Neuronal stem cell (in vitro differentiated cells): Measurements from ENCODE around the gene ATP8A1.
"Not testable (repeated sequence)": the region's sequence is repeated elsewhere in the genome, so short reads cannot be mapped to it uniquely, and the experiment has no call there.

Source experiments
- DNase-seq: peaks from one replicate; pipeline ENCODE4 v3.0.0-alpha.2; 2013; ENCODE audit warnings: low spot score
- H2AFZ ChIP-seq: one replicate; pipeline ENCODE4 v1.6.1; 2013; ENCODE audit warnings: mild to moderate bottlenecking, low read length, inconsistent platforms
- H2AK5ac ChIP-seq: 2 replicates; pipeline ENCODE4 v1.6.1; 2013; ENCODE audit warnings: low read depth, mild to moderate bottlenecking, inconsistent platforms, low read length, moderate library complexity, mixed read lengths
- H2BK120ac ChIP-seq: 2 replicates; pipeline ENCODE4 v1.6.1; 2013; ENCODE audit warnings: low read depth, mild to moderate bottlenecking, inconsistent platforms, low read length, moderate library complexity, mixed read lengths
- H2BK12ac ChIP-seq: one replicate; pipeline ENCODE4 v1.6.1; 2013; ENCODE audit warnings: low read length, inconsistent platforms
- H2BK15ac ChIP-seq: 2 replicates; pipeline ENCODE4 v1.6.1; 2013; ENCODE audit warnings: mild to moderate bottlenecking, low read length, inconsistent platforms, mixed read lengths
- H2BK5ac ChIP-seq: one replicate; pipeline ENCODE4 v1.6.1; 2013; ENCODE audit warnings: inconsistent platforms, mild to moderate bottlenecking, low read length, moderate library complexity
- H3K14ac ChIP-seq: one replicate; pipeline ENCODE4 v1.6.1; 2013; ENCODE audit warnings: low read length, inconsistent platforms
- H3K18ac ChIP-seq: 2 replicates; pipeline ENCODE4 v1.6.1; 2013; ENCODE audit warnings: low read length, inconsistent platforms
- H3K23ac ChIP-seq: 2 replicates; pipeline ENCODE4 v1.6.1; 2013; ENCODE audit warnings: low read depth, mild to moderate bottlenecking, mixed read lengths, low read length, inconsistent platforms; ENCODE audit not compliant: poor library complexity
- H3K27ac ChIP-seq: replicated peaks from 3 replicates; pipeline ENCODE4 v1.5.1; 2013; ENCODE audit warnings: low read length, inconsistent platforms
- H3K27me3 ChIP-seq, 3 experiments: 2 replicates each; pipeline ENCODE4 v1.6.1; 2013; ENCODE audit warnings: low read length in 3 of 3, mild to moderate bottlenecking in 2 of 3, inconsistent platforms in 1 of 3, low read depth in 1 of 3, mixed read lengths in 1 of 3, moderate library complexity in 1 of 3; ENCODE audit not compliant: control insufficient read depth in 3 of 3, insufficient read depth in 3 of 3
- H3K36me3 ChIP-seq, 2 donors: replicated peaks in 1 of 2; 2 replicates each; pipeline ENCODE4 v1.6.1; 2013; ENCODE audit warnings: low read length in 2 of 2; ENCODE audit not compliant: control insufficient read depth in 2 of 2, insufficient read depth in 2 of 2
- H3K4ac ChIP-seq: 2 replicates; pipeline ENCODE4 v1.6.1; 2013; ENCODE audit warnings: inconsistent platforms, mild to moderate bottlenecking, low read length, moderate library complexity
- H3K4me1 ChIP-seq, 2 donors: 1 replicate in 1 of 2; 2 replicates in 1 of 2; pipeline ENCODE4 v1.6.1; 2013; ENCODE audit warnings: low read length in 2 of 2, low read depth in 1 of 2; ENCODE audit not compliant: control insufficient read depth in 2 of 2, insufficient read depth in 1 of 2
- H3K4me2 ChIP-seq: one replicate; pipeline ENCODE4 v1.6.1; 2013; ENCODE audit warnings: mild to moderate bottlenecking, low read length, inconsistent platforms; ENCODE audit not compliant: insufficient read depth, poor library complexity, severe bottlenecking
- H3K4me3 ChIP-seq, 2 donors: 2 replicates each; pipeline ENCODE4 v1.5.1; 2013; ENCODE audit warnings: low read length in 2 of 2, mild to moderate bottlenecking in 2 of 2, inconsistent platforms in 1 of 2, moderate library complexity in 1 of 2
- H3K79me1 ChIP-seq: one replicate; pipeline ENCODE4 v1.6.1; 2013; ENCODE audit warnings: low read depth, mild to moderate bottlenecking, inconsistent platforms, low read length, moderate library complexity
- H3K9ac ChIP-seq: one replicate; pipeline ENCODE4 v1.6.1; 2013; ENCODE audit warnings: mild to moderate bottlenecking, low read depth, low read length, inconsistent platforms; ENCODE audit not compliant: poor library complexity
- H3K9me3 ChIP-seq, 2 donors: replicated peaks in 1 of 2; 2 replicates each; pipeline versions ENCODE3 to v1.6.1; 2013; ENCODE audit warnings: low read length in 2 of 2, mild to moderate bottlenecking in 2 of 2, inconsistent platforms in 1 of 2, low read depth in 1 of 2, mixed read lengths in 1 of 2, moderate library complexity in 1 of 2; ENCODE audit not compliant: control insufficient read depth in 2 of 2, insufficient read depth in 1 of 2
- H4K8ac ChIP-seq: one replicate; pipeline ENCODE4 v1.6.1; 2013; ENCODE audit warnings: low read depth, mild to moderate bottlenecking, inconsistent platforms, low read length, moderate library complexity
- H4K91ac ChIP-seq: one replicate; pipeline ENCODE4 v1.6.1; 2013; ENCODE audit warnings: low read length, low read depth, mild to moderate bottlenecking, inconsistent platforms; ENCODE audit not compliant: poor library complexity
- WGBS, 2 donors: extraction: QIAGEN DNeasy Blood & Tissue Kit; methylation state at CpG; one replicate each; pipeline ENCODE4 v1.1.7; 2013; ENCODE audit warnings: missing lambda C conversion rate in 2 of 2, mixed read lengths in 1 of 2; ENCODE audit not compliant: insufficient read length in 2 of 2, insufficient replicate concordance in 1 of 2; ENCODE audit errors: extremely low coverage in 2 of 2; 5-methylcytosine and 5-hydroxymethylcytosine counted together

The ATP8A1 gene

GRCh38 chr4:42381666-42382065, 275.2 kb downstream of the ATP8A1 start:
- H3K36me3 ChIP-seq = no peaks in the 10 kb centered on the region
- H3K4me1 ChIP-seq = no peaks in the 10 kb centered on the region
- H3K4me2 ChIP-seq = no peak overlapping the region
- H2BK12ac ChIP-seq = no peak overlapping the region
- H3K9me3 ChIP-seq = no peaks in the 10 kb centered on the region
- H2AFZ ChIP-seq = no peak overlapping the region
- no peak overlapping the region for H2BK5ac ChIP-seq
- H2BK15ac ChIP-seq = no peak overlapping the region
- H2BK120ac ChIP-seq = no peak overlapping the region
- H4K8ac ChIP-seq = no peak overlapping the region
- H3K27ac ChIP-seq = no peak overlapping the region
- H3K9ac ChIP-seq = no peak overlapping the region
- H4K91ac ChIP-seq = no peak overlapping the region
- WGBS, 2 donors = no CpG with 5 or more reads among the region's 2 CpGs
- DNase-seq = no peak
- H2AK5ac ChIP-seq = no peak overlapping the region
- no peak overlapping the region for H3K14ac ChIP-seq
- H3K79me1 ChIP-seq = no peaks in the 10 kb centered on the region
- H3K4me3 ChIP-seq = no peak overlapping the region
- H3K4ac ChIP-seq = no peak overlapping the region
- no peak overlapping the region for H3K23ac ChIP-seq
- no peaks in the 10 kb centered on the region for H3K27me3 ChIP-seq
- H3K18ac ChIP-seq = no peak overlapping the region

GRCh38 chr4:42377497-42377896, 279.4 kb downstream of the ATP8A1 start:
- no peaks in the 10 kb centered on the region for H3K9me3 ChIP-seq
- H3K9ac ChIP-seq = no peak overlapping the region
- H3K27ac ChIP-seq = no peak overlapping the region
- WGBS, 2 donors = no CpG with 5 or more reads among the region's 4 CpGs
- H3K36me3 ChIP-seq = no peaks in the 10 kb centered on the region
- no peak overlapping the region for H2BK120ac ChIP-seq
- no peak overlapping the region for H2AFZ ChIP-seq
- no peaks in the 10 kb centered on the region for H3K79me1 ChIP-seq
- no peak overlapping the region for H3K14ac ChIP-seq
- H2BK12ac ChIP-seq = no peak overlapping the region
- no peak overlapping the region for H3K4ac ChIP-seq
- no peak overlapping the region for H3K23ac ChIP-seq
- H3K4me2 ChIP-seq = no peak overlapping the region
- no peak overlapping the region for H2BK15ac ChIP-seq
- H4K8ac ChIP-seq = no peak overlapping the region
- H3K18ac ChIP-seq = no peak overlapping the region
- no peak overlapping the region for H2AK5ac ChIP-seq
- no peaks in the 10 kb centered on the region for H3K27me3 ChIP-seq
- DNase-seq = no peak
- no peak overlapping the region for H2BK5ac ChIP-seq
- no peaks in the 10 kb centered on the region for H3K4me1 ChIP-seq
- no peak overlapping the region for H3K4me3 ChIP-seq
- H4K91ac ChIP-seq = no peak overlapping the region

GRCh38 chr4:42372303-42372702, 284.6 kb downstream of the ATP8A1 start:
- not testable (repeated sequence) for H2BK120ac ChIP-seq, H3K27me3 ChIP-seq, H2AK5ac ChIP-seq, H3K18ac ChIP-seq, H3K79me1 ChIP-seq, H3K4me1 ChIP-seq, H3K4me3 ChIP-seq, DNase-seq, H3K9me3 ChIP-seq, H3K23ac ChIP-seq, H3K27ac ChIP-seq, H2BK12ac ChIP-seq, H3K14ac ChIP-seq, H3K4me2 ChIP-seq, H2BK15ac ChIP-seq, H3K36me3 ChIP-seq, H2AFZ ChIP-seq, H3K4ac ChIP-seq, H3K9ac ChIP-seq, H2BK5ac ChIP-seq, H4K8ac ChIP-seq, H4K91ac ChIP-seq
- no CpG with 5 or more reads among the region's 6 CpGs for WGBS, 2 donors

- no peak overlapping the region for H3K9ac ChIP-seq
- no peak overlapping the region for H3K23ac ChIP-seq
- H3K4me1 ChIP-seq = no peaks in the 10 kb centered on the region
- H3K27ac ChIP-seq = no peak overlapping the region
- no peak overlapping the region for H3K4me3 ChIP-seq
- no peak overlapping the region for H3K4me2 ChIP-seq
- H2BK120ac ChIP-seq = no peak overlapping the region
- H2BK12ac ChIP-seq = no peak overlapping the region
- H2AK5ac ChIP-seq = no peak overlapping the region
- no peak overlapping the region for H4K91ac ChIP-seq
- no peak overlapping the region for H2BK5ac ChIP-seq
- no peak overlapping the region for H3K14ac ChIP-seq
- no peak for DNase-seq
- H3K36me3 ChIP-seq = no peaks in the 10 kb centered on the region
- no peak overlapping the region for H2AFZ ChIP-seq
- H3K79me1 ChIP-seq = no peaks in the 10 kb centered on the region
- H3K18ac ChIP-seq = no peak overlapping the region
- no peaks in the 10 kb centered on the region for H3K27me3 ChIP-seq
- H4K8ac ChIP-seq = no peak overlapping the region
- WGBS, 2 donors = no CpG with 5 or more reads among the region's 2 CpGs
- no peaks in the 10 kb centered on the region for H3K9me3 ChIP-seq
- H2BK15ac ChIP-seq = no peak overlapping the region
- H3K4ac ChIP-seq = no peak overlapping the region
Observed at GRCh38 chr4:42371305-42372252, 285.3 kb downstream of the ATP8A1 start.
